Liver (tissue), 9 donors: Measurements from ENCODE around the gene POLR3A. TPM values are rescaled to one million over a fixed set of nuclear protein-coding genes. Genes with fewer than 3 reads are reported as not detected.

Experiments
- DNase-seq: peaks from one replicate; pipeline ENCODE4 v3.0.0-alpha.2; 2017; ENCODE audit warnings: low spot score
- H3K27ac ChIP-seq, 2 donors: one replicate each; pipeline ENCODE4 v1.7.0; 2013; ENCODE audit warnings: inconsistent platforms in 2 of 2, low read length in 2 of 2, control low read depth in 1 of 2, low read depth in 1 of 2, mild to moderate bottlenecking in 1 of 2
- H3K27me3 ChIP-seq, 4 donors: one replicate each; pipeline versions ENCODE4 v1.6.1 to v1.7.0; 2013; ENCODE audit warnings: low read length in 3 of 4, inconsistent platforms in 1 of 4, mild to moderate bottlenecking in 1 of 4, moderate library complexity in 1 of 4; ENCODE audit not compliant: control insufficient read depth in 4 of 4, insufficient read depth in 4 of 4
- H3K36me3 ChIP-seq, 4 donors: one replicate each; pipeline versions ENCODE4 v1.6.1 to v1.7.0; 2013; ENCODE audit warnings: low read length in 3 of 4, mild to moderate bottlenecking in 3 of 4, low read depth in 1 of 4, moderate library complexity in 1 of 4; ENCODE audit not compliant: control insufficient read depth in 4 of 4, insufficient read depth in 3 of 4
- H3K4me1 ChIP-seq, 4 donors: one replicate each; pipeline versions ENCODE4 v1.6.1 to v1.7.0; 2013; ENCODE audit warnings: low read length in 3 of 4, mild to moderate bottlenecking in 3 of 4, moderate library complexity in 1 of 4; ENCODE audit not compliant: control insufficient read depth in 4 of 4, insufficient read depth in 4 of 4
- H3K4me3 ChIP-seq, 3 donors: one replicate each; pipeline versions ENCODE4 v1.6.1 to v1.7.0; 2013; ENCODE audit warnings: low read length in 3 of 3, control low read depth in 1 of 3, low read depth in 1 of 3, mild to moderate bottlenecking in 1 of 3
- H3K9ac ChIP-seq, 2 donors: one replicate each; pipeline ENCODE4 v1.7.0; 2013; ENCODE audit warnings: low read length in 2 of 2, mild to moderate bottlenecking in 2 of 2, moderate library complexity in 2 of 2, control low read depth in 1 of 2, low read depth in 1 of 2
- H3K9me3 ChIP-seq, 4 donors: one replicate each; pipeline versions ENCODE4 v1.6.1 to v1.7.0; 2013; ENCODE audit warnings: low read length in 3 of 4; ENCODE audit not compliant: control insufficient read depth in 4 of 4
- ATF3 ChIP-seq: IDR thresholded peaks from 2 replicates; pipeline ENCODE4 v1.6.1; 2016; ENCODE audit warnings: antibody characterized with exemption
- CTCF ChIP-seq: fragments of 150-350 bp; IDR thresholded peaks from 2 replicates; pipeline ENCODE4 v1.5.1; 2017; ENCODE audit warnings: improper control_type of control experiment, low read depth, low read length; ENCODE audit not compliant: missing input control
- EGR1 ChIP-seq, 2 donors: IDR thresholded peaks; 2 replicates each; pipeline ENCODE4 v1.6.1; 2016 to 2018; ENCODE audit warnings: antibody characterized with exemption in 2 of 2, low read depth in 2 of 2
- FOXA1 ChIP-seq: IDR thresholded peaks from 2 replicates; pipeline ENCODE4 v1.6.1; 2016; ENCODE audit warnings: antibody characterized with exemption
- FOXA2 ChIP-seq: IDR thresholded peaks from 2 replicates; pipeline ENCODE4 v1.6.1; 2016; ENCODE audit warnings: antibody characterized with exemption
- GABPA ChIP-seq, 2 donors: IDR thresholded peaks in 1 of 2; conservative IDR thresholded peaks in 1 of 2; 2 replicates each; pipeline ENCODE4 v1.6.1; 2016; ENCODE audit warnings: antibody characterized with exemption in 2 of 2, mild to moderate bottlenecking in 1 of 2, moderate library complexity in 1 of 2
- HNF4A ChIP-seq, 2 donors: conservative IDR thresholded peaks; 2 replicates each; pipeline ENCODE4 v1.6.1; 2016; ENCODE audit warnings: antibody characterized with exemption in 2 of 2, mild to moderate bottlenecking in 2 of 2
- HNF4G ChIP-seq: IDR thresholded peaks from 2 replicates; pipeline ENCODE4 v1.6.1; 2016; ENCODE audit warnings: antibody characterized with exemption
- JUND ChIP-seq, 2 donors: IDR thresholded peaks; 2 replicates each; pipeline ENCODE4 v1.6.1; 2016; ENCODE audit warnings: antibody characterized with exemption in 2 of 2
- MAX ChIP-seq: IDR thresholded peaks from 2 replicates; pipeline ENCODE4 v1.6.1; 2016; ENCODE audit warnings: antibody characterized with exemption
- NR2F2 ChIP-seq: IDR thresholded peaks from 2 replicates; pipeline ENCODE4 v1.6.1; 2016; ENCODE audit warnings: antibody characterized with exemption
- RAD21 ChIP-seq, 2 donors: IDR thresholded peaks; 2 replicates each; pipeline ENCODE4 v1.6.1; 2016; ENCODE audit warnings: antibody characterized with exemption in 2 of 2, mild to moderate bottlenecking in 2 of 2
- REST ChIP-seq: IDR thresholded peaks from 2 replicates; pipeline ENCODE4 v1.6.1; 2016; ENCODE audit warnings: antibody characterized with exemption, mild to moderate bottlenecking
- RXRA ChIP-seq, 2 donors: IDR thresholded peaks; 2 replicates each; pipeline ENCODE4 v1.6.1; 2017 to 2018; ENCODE audit warnings: antibody characterized with exemption in 2 of 2, mild to moderate bottlenecking in 1 of 2
- SP1 ChIP-seq: IDR thresholded peaks from 2 replicates; pipeline ENCODE4 v1.6.1; 2018; ENCODE audit warnings: antibody characterized with exemption, mild to moderate bottlenecking
- TAF1 ChIP-seq: conservative IDR thresholded peaks from 2 replicates; pipeline ENCODE4 v1.6.1; 2016; ENCODE audit warnings: antibody characterized with exemption, mild to moderate bottlenecking
- YY1 ChIP-seq: IDR thresholded peaks from 2 replicates; pipeline ENCODE4 v1.6.1; 2016; ENCODE audit warnings: antibody characterized with exemption, mild to moderate bottlenecking
- ZBTB33 ChIP-seq: IDR thresholded peaks from 2 replicates; pipeline ENCODE4 v1.6.1; 2016; ENCODE audit warnings: antibody characterized with exemption
- WGBS: extraction: QIAGEN DNeasy Blood & Tissue Kit; methylation state at CpG from one replicate; pipeline ENCODE4 v1.1.7; 2013; 5-methylcytosine and 5-hydroxymethylcytosine counted together
- polyA plus RNA-seq, 2 donors: library from polyadenylated mRNA; stranded (reverse) in 1 of 2; unstranded in 1 of 2; fragments of 200-250 nt in 1 of 2; fragments of >200 nt in 1 of 2; fragmentation: Nextera tagmentation in 1 of 2; extraction: Ambion mirVana in 1 of 2; gene quantifications; one replicate each; pipeline versions ENCODE4 v1.2.1 to v1.2.3, GENCODE V29; 2013 to 2015
- total RNA-seq, 2 donors: library from RNA; depleted of rRNA; stranded (reverse); fragments of >200 nt; gene quantifications; one replicate each; pipeline ENCODE4 v1.2.3, GENCODE V29; 2014
- donor health status: healthy.
- donor health status: healthy.
- donor health status: healthy.
- donor health status: healthy.
- donor health status: healthy.

The POLR3A gene
- total and polyA plus RNA-seq, 4 donors, result 3.2 to 9.6 (median 5.5) TPM

GRCh38 chr10:77972148-77972547 lies 57.2 kb downstream of the POLR3A start:
- Histone ChIP-seq H3K9ac (no peak overlapping the region), H3K9me3 (no peaks in the 10 kb centered on the region), H3K4me1 (peaks cover 12 to 19% (median 17%) of the 10 kb centered on the region in 4 donors), H3K27me3 (no peaks in the 10 kb centered on the region), H3K4me3 (no peak overlapping the region), H3K27ac (no peak overlapping the region), H3K36me3 (peaks cover 1 to 6% (median 3%) of the 10 kb centered on the region in 4 donors)
- WGBS, result 88% methylated on average over 5 of the region's 5 CpGs
- TF ChIP-seq YY1, result no peak
- TF ChIP-seq SP1, result no peak
- no peak for TF ChIP-seq REST
- TF ChIP-seq ZBTB33, result no peak
- TF ChIP-seq RAD21 (IDR thresholded peaks at IDR 0.05), result no peak
- TF ChIP-seq MAX, result no peak
- no peak for TF ChIP-seq HNF4A (conservative IDR thresholded peaks at IDR 0.05)
- no peak for TF ChIP-seq TAF1
- no peak for TF ChIP-seq GABPA (IDR thresholded peaks at IDR 0.05 in 1 of 2, conservative IDR thresholded peaks at IDR 0.05 in 1 of 2)
- TF ChIP-seq HNF4G, result no peak
- no peak for TF ChIP-seq FOXA1
- no peak for TF ChIP-seq NR2F2
- no peak for TF ChIP-seq RXRA (IDR thresholded peaks at IDR 0.05)
- no peak for TF ChIP-seq FOXA2
- TF ChIP-seq ATF3, result no peak
- no peak for TF ChIP-seq EGR1 (IDR thresholded peaks at IDR 0.05; ENCODE audit: low read depth in 2 of 2)
- no peak for TF ChIP-seq CTCF
- no peak for TF ChIP-seq JUND (IDR thresholded peaks at IDR 0.05)
- DNase-seq, result no peak
